OCI-LY7 (cell line): ENCODE data around the gene GABARAP. TPM values are rescaled to one million over a fixed set of nuclear protein-coding genes. Genes with fewer than 3 reads are reported as not detected.

Experiments used
- BruUV-seq: library from RNA; stranded (reverse); fragments of 400-500 nt; replicated peaks from 2 replicates; lab custom pipeline; 2021; lab: Mats Ljungman, UMichigan
- CTCF ChIA-PET: fragments of 300-600 bp; sonication (Branson Sonifier 250); formaldehyde crosslinking; loops from one replicate; lab custom pipeline; 2022; ENCODE audit warnings: antibody characterized with exemption; ENCODE audit not compliant: unreplicated experiment; lab: Charles Lee
- POLR2A ChIA-PET: fragments of 300-600 bp; sonication (Branson Sonifier 250); formaldehyde crosslinking; loops from one replicate; lab custom pipeline; 2022; ENCODE audit warnings: antibody characterized with exemption; lab: Charles Lee
- DNase-seq: peaks from one replicate; pipeline ENCODE4 v3.0.0-alpha.2; 2015; ENCODE audit warnings: low spot score
- H2AFZ ChIP-seq: fragments of 200-600 bp; sonication (generic), shearing (Covaris generic); 2 replicates; pipeline ENCODE4 v1.6.1; 2014; ENCODE audit warnings: mild to moderate bottlenecking, antibody characterized with exemption, low read length, moderate library complexity
- H3K27ac ChIP-seq: fragments of 200-600 bp; sonication (generic); 2 replicates; pipeline ENCODE4 v1.5.1; 2014; ENCODE audit warnings: mixed run types, low read depth, mild to moderate bottlenecking, moderate library complexity, low read length, inconsistent platforms; ENCODE audit not compliant: poor library complexity, severe bottlenecking
- H3K36me3 ChIP-seq: fragments of 200-600 bp; sonication (generic); 2 replicates; pipeline ENCODE4 v1.6.1; 2014; ENCODE audit warnings: mild to moderate bottlenecking, antibody characterized with exemption, low read length, moderate library complexity, mixed read lengths; ENCODE audit not compliant: insufficient read depth
- H3K4me1 ChIP-seq: fragments of 200-600 bp; sonication (generic); 2 replicates; pipeline ENCODE4 v1.5.1; 2014; ENCODE audit warnings: mild to moderate bottlenecking, low read length; ENCODE audit not compliant: insufficient read depth, poor library complexity, severe bottlenecking
- H3K4me2 ChIP-seq: fragments of 200-600 bp; sonication (generic); 2 replicates; pipeline ENCODE4 v1.6.1; 2014; ENCODE audit warnings: mild to moderate bottlenecking, low read length
- H3K4me3 ChIP-seq: fragments of 200-600 bp; sonication (generic); 2 replicates; pipeline ENCODE4 v1.5.1; 2014; ENCODE audit warnings: mild to moderate bottlenecking, low read depth, low read length; ENCODE audit not compliant: poor library complexity, severe bottlenecking
- H3K79me2 ChIP-seq: fragments of 200-600 bp; sonication (generic); 2 replicates; pipeline ENCODE4 v1.6.1; 2016; ENCODE audit warnings: low read depth, mild to moderate bottlenecking, low read length, moderate library complexity, mixed read lengths; ENCODE audit not compliant: insufficient read depth
- H3K9me2 ChIP-seq: fragments of 200-600 bp; sonication (generic); 2 replicates; pipeline ENCODE4 v1.6.1; 2016; ENCODE audit warnings: mild to moderate bottlenecking, low read length, mixed read lengths; ENCODE audit not compliant: insufficient read depth
- H3K9me3 ChIP-seq: fragments of 200-600 bp; sonication (generic); 2 replicates; pipeline ENCODE4 v1.6.1; 2014; ENCODE audit warnings: mild to moderate bottlenecking, mixed run types, low read length, mixed read lengths
- H4K20me1 ChIP-seq: fragments of 200-600 bp; sonication (generic); 2 replicates; pipeline ENCODE4 v1.6.1; 2014; ENCODE audit warnings: mild to moderate bottlenecking, antibody characterized with exemption, low read length, moderate library complexity, mixed read lengths; ENCODE audit not compliant: insufficient read depth
- CTCF ChIP-seq: fragments of 200-600 bp; sonication (generic); conservative IDR thresholded peaks from 2 replicates; pipeline ENCODE4 v1.5.1; 2014; ENCODE audit warnings: mild to moderate bottlenecking, antibody characterized with exemption, low read length, moderate library complexity, mixed read lengths
- EZH2phosphoT487 ChIP-seq: fragments of 200-600 bp; sonication (generic); IDR thresholded peaks from 2 replicates; pipeline ENCODE4 v1.6.1; 2018; ENCODE audit warnings: low read depth, borderline replicate concordance, mild to moderate bottlenecking, mixed run types, antibody characterized with exemption, low read length, moderate library complexity, mixed read lengths
- intact Hi-C: fragments of 100-400 bp; cut with micrococcal nuclease; formaldehyde crosslinking; loops from one replicate; pipeline ENCODE4 v1.10.0; 2022; ENCODE audit not compliant: unreplicated experiment
- total RNA-seq, 2 experiments: library from RNA; depleted of rRNA in 1 of 2; stranded (reverse); fragments of >200 nt in 1 of 2; shearing (Covaris generic) in 1 of 2; gene quantifications; 2 replicates each; pipeline ENCODE4 v1.2.3, GENCODE V29; 2014 to 2022

The GABARAP gene
- total RNA-seq, 2 experiments from 2014 or later, result 128 to 199 TPM

- Histone ChIP-seq H3K4me3 (no peak overlapping the region), H3K4me2 (no peak overlapping the region), H2AFZ (no peak overlapping the region), H3K27ac (no peak overlapping the region), H3K36me3 (peaks cover 95% of the 10 kb centered on the region), H3K9me3 (no peaks in the 10 kb centered on the region), H3K79me2 (peaks cover 17% of the 10 kb centered on the region), H3K4me1 (peaks cover 3% of the 10 kb centered on the region), H4K20me1 (peaks cover 4% of the 10 kb centered on the region), H3K9me2 (no peaks in the 10 kb centered on the region)
- CTCF ChIA-PET, result no interaction called here
- no peak for TF ChIP-seq EZH2phosphoT487
- TF ChIP-seq CTCF, result no peak
- POLR2A ChIA-PET, result no interaction called here
- BruUV-seq, result no TSS peak
- intact Hi-C loops, result no loop called here
- no peak for DNase-seq
These were observed 15.2 kb downstream of the GABARAP start for GRCh38 chr17:7226721-7227710.

- H3K4me2 ChIP-seq, result no peak overlapping the region
- no peak overlapping the region for H3K27ac ChIP-seq
- no peaks in the 10 kb centered on the region for H4K20me1 ChIP-seq
- H3K79me2 ChIP-seq, result peaks cover 5% of the 10 kb centered on the region; the same call in 1 of the 2 replicates
- no peak for TF ChIP-seq CTCF
- TF ChIP-seq EZH2phosphoT487, result no peak
- CTCF ChIA-PET, result no interaction called here
- H3K4me3 ChIP-seq, result no peak overlapping the region
- no peaks in the 10 kb centered on the region for H3K9me2 ChIP-seq
- BruUV-seq, result no TSS peak
- DNase-seq, result no peak
- peaks cover 5% of the 10 kb centered on the region for H3K4me1 ChIP-seq
- H3K9me3 ChIP-seq, result no peaks in the 10 kb centered on the region
- intact Hi-C loops, result no loop called here
- POLR2A ChIA-PET, result no interaction called here
- H2AFZ ChIP-seq, result no peak overlapping the region
- H3K36me3 ChIP-seq, result peaks cover 98% of the 10 kb centered on the region
These were observed 16.4 kb downstream of the GABARAP start for GRCh38 chr17:7225711-7226331.
